Keratinocyte (primary cell): ENCODE results near the gene ROS1.

Experiments used
- EZH2 ChIP-seq: IDR thresholded peaks from one replicate; pipeline ENCODE4 v1.6.1; 2012; ENCODE audit warnings: inconsistent platforms, mild to moderate bottlenecking, low read length, moderate library complexity
- TF ChIP-seq, protein P1 (sequence below), 3 experiments: IDR thresholded peaks in 1 of 3; conservative IDR thresholded peaks in 1 of 3; optimal IDR thresholded peaks in 1 of 3; 2 replicates in 2 of 3; 3 replicates in 1 of 3; pipeline versions ENCODE3 to v1.5.1; 2011; ENCODE audit warnings: low read length in 3 of 3, mild to moderate bottlenecking in 3 of 3, moderate library complexity in 2 of 3, control low read depth in 1 of 3, inconsistent platforms in 1 of 3; ENCODE audit not compliant: insufficient read depth in 2 of 3; ENCODE audit errors: extremely low read depth in 1 of 3

DNA sequence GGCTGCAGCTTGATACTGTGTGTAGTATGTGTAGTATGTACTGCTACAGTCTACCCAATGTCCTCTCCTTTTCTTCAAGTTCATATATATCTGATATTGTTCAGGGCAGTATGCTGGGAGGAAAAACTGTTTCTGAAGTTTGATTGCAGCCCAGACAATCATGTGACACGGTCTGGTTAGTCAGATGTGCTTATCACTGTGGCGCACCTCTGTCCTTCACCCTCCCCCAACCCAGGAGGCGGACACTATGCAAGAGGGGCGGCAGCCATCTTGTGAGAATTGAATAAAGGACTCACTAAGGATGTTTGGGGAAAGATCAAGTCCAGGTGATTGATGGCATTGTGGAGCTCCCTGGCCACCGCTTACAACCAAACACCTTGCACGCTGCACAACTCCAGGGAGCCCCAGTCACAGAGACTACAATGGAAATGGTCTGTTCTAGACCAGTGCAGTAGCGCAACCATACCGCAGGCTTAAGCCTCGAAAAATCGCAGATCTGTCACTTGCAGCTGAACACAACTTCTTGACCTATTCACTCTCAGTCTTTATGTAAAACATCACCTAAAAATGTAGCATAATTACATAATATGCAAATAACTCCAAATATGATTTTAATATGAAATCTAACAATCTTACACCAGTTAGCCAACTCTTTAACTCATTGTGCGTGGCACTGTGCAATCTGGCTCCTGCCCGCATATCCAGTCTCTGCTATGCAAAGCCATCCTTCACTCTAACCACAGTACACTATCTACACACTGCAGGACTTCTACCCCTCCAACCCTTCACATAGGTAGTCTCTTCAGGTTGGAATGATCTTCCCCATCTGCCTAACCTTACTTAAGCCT, 81.1 kb downstream of the ROS1 start:
- TF ChIP-seq, protein P1, sequence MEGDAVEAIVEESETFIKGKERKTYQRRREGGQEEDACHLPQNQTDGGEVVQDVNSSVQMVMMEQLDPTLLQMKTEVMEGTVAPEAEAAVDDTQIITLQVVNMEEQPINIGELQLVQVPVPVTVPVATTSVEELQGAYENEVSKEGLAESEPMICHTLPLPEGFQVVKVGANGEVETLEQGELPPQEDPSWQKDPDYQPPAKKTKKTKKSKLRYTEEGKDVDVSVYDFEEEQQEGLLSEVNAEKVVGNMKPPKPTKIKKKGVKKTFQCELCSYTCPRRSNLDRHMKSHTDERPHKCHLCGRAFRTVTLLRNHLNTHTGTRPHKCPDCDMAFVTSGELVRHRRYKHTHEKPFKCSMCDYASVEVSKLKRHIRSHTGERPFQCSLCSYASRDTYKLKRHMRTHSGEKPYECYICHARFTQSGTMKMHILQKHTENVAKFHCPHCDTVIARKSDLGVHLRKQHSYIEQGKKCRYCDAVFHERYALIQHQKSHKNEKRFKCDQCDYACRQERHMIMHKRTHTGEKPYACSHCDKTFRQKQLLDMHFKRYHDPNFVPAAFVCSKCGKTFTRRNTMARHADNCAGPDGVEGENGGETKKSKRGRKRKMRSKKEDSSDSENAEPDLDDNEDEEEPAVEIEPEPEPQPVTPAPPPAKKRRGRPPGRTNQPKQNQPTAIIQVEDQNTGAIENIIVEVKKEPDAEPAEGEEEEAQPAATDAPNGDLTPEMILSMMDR (optimal IDR thresholded peaks at IDR 0.05 in 1 of 3, IDR thresholded peaks at IDR 0.05 in 1 of 3, conservative IDR thresholded peaks at IDR 0.05 in 1 of 3; ENCODE audit: extremely low read depth in 1 of 3, insufficient read depth in 2 of 3, low read length in 3 of 3) = no peak
- TF ChIP-seq EZH2 = no peak
